GM12872 (cell line): Measurements from ENCODE around the gene KHNYN.

ENCODE experiments used
- TF ChIP-seq, protein P1 (sequence below): IDR thresholded peaks from 3 replicates; pipeline ENCODE4 v1.5.1; 2011; ENCODE audit warnings: low read depth, mild to moderate bottlenecking, low read length, moderate library complexity; ENCODE audit not compliant: insufficient read depth

The KHNYN gene

DNA sequence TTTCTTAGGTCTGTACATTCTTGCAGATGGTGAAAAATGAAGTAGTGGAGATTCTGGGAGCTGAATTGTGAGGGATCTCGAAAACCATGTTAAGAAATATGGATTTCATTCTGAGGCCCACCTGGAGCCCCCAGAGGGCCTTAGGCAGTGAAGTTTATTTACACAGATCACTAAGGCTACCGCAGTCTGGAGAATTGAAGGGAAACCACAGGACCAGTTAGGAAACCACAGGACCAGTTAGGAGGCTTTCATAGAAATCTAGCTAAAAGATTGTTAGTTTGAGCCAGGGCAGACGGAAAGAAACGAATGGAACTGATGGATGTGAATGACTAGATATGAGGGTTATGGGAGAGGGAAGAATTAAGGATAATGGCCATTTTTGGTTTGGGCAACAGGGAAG is 7.5 kb upstream of the KHNYN start:
- TF ChIP-seq, protein P1, sequence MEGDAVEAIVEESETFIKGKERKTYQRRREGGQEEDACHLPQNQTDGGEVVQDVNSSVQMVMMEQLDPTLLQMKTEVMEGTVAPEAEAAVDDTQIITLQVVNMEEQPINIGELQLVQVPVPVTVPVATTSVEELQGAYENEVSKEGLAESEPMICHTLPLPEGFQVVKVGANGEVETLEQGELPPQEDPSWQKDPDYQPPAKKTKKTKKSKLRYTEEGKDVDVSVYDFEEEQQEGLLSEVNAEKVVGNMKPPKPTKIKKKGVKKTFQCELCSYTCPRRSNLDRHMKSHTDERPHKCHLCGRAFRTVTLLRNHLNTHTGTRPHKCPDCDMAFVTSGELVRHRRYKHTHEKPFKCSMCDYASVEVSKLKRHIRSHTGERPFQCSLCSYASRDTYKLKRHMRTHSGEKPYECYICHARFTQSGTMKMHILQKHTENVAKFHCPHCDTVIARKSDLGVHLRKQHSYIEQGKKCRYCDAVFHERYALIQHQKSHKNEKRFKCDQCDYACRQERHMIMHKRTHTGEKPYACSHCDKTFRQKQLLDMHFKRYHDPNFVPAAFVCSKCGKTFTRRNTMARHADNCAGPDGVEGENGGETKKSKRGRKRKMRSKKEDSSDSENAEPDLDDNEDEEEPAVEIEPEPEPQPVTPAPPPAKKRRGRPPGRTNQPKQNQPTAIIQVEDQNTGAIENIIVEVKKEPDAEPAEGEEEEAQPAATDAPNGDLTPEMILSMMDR, result no peak

DNA sequence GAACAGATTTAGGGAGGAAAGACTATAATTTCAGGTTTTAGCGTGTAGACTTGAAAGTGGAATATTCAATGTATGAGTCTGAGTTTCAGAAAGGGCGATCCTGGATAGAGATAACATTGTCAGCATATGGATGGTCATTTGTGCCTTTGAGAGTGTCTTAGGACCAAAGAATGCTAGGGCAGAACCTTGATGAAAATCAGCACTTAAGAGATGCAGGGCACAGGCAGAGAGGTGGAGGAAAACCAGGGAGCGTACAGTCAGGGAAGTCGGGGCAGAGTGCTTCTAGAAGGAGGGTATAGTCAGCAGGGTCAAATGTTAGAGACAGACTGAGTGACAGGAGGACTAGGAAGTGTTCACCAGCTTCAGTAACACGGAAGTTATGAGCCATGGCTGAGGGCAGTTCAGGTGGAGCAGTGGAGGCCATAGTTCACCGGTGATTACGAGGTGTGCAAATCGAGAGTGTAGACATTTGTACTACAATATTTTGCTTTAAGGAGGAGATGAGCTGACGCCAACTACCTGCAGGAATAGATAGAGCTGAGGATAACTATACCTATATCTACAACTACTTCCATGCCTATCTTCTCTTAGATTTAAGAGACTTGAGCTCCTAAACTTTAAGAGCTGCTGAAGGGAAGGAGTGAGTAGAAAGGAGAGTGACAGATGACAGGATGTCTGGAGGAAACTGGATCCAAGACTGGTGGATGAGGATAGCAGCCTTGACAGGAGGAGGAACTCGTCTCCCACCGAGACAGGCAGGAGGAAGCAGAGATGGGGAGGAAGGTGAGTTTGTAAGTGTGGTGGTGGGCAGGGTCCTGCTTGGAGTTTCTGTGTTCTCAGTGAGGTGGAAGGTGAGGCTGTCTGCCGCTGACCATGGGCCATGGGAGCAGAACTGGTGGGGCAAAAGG is 6.8 kb upstream of the KHNYN start:
- TF ChIP-seq, protein P1, result no peak

DNA sequence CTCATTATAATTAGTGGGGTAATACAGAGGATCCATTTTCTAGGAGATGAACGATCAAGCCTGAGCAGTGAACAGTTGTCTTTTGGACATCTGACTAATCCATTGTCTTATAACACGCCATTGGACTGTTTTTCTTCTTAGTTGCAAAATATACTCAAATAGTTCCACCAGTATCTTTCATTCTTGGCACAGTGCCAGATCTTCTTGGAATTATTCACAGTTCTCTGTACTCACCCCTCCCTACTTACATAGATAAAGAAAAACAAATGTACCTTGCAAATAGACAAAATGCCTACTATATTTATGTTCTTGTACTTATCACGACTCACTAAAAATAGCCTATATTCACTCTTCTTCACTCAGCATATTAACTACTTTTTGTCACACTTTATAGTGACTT is 4.0 kb upstream of the KHNYN start:
- TF ChIP-seq, protein P1, result no peak

DNA sequence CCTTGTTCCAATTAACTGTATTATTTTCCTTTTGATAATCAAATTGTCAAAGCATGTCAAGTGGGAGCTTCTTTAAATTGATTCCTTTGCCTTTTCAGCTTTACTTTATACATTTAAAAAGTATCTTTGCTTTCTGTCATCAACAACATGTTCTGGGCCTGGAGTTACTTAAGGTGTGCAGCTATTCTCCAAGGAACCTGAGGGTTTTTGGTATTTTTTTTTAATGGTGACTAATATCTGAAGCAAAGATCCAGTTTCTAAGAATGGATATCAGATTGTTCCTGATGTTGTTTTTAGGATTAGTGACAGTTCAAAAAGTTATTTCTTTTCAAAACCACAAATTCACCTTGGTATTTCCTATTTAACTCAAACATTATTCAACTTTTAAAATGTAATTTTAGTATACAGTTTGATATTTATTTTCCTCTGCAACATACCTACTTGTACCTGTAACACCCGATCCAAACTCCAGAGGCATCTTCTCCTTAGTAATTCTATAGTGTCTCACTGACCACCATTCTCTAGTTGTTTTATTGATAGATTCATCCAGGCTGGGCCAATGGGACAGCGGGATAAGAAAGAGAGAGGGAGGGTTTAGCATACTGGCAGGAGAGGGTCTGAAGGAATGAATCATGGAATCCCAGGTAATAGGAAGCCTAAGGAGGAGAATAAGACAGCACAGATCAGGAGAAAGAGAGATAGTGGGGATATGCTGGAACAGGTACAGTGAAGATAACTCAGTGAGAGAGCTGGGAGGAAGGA is 3.4 kb upstream of the KHNYN start:
- TF ChIP-seq, protein P1, result no peak

DNA sequence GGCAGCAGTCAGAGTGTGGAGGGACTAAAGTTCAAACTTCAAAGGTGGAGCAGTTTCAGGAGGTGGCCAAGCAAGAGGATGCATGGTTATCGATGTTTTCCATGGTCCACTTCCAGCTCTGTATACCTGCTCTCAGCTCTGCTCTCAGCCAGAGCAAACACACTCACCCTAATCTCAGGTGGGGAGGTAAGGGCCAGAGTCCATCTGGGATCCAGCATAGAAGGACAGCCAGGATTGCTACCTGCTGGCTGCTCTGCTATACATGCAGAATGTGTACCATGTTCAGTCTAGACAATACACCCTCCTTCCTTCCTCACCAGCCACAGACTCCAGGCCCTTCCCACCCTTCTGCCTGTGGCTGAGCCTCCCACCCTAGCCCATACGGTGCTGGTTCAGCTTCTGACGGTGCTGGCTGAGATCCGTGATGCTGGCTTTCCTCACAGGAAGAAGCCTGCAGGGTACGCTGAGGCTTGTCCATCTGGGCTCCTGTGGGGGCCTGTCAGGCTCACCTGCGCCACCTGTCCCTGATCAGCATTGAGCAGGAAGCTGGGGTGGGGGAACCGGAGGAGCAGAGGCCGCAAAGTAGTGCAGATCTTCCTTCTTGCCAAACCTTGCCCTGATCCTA is 2.7 kb upstream of the KHNYN start:
- TF ChIP-seq, protein P1, result no peak

DNA sequence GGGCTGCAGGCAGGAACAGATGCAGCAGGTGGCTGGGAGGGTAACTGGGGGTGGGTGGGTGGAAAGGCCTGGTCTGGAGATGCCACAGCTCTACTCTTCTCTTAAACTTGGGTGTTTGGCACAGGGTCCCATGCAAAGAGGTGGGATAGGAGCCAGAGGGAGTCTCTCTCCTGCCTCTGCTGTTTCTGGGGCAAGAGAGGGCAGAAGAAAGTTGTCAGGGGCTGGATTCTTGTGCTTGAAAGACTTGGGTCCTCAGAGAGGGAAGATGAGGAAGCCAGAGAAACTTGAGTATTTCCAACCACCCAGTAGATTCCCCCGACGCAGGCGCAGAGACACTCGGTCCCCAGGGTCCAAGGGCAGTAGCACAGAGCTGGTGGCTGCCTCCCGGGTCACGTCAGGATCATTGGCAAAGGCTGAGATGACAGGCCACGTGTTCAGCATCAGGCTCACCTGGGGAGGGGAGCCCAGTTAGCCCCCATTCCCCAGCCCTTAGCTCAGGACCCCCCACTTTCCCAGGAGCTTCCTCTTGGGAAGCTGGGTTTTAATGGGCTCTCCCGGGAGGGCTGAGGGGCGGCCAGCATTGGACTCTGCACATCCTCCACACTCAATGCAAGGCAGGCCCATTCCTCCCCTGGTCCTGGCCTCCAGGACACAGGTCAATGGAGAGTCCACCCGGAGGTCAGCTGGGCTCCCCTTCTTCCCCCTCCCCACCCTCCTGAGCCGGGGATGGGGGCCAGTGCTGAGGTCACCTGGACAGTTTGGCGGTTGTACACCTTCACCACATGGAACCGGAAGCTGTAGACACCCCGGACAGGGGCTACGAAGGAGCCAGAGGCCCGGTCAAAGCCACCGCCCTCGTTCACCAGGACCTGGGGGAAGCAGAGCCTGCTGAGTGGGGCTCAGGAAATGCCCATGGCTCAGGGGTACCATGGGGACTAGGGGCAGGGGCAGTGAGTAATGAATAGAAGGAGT is 1.9 kb upstream of the KHNYN start:
- TF ChIP-seq, protein P1, result no peak
